ENCODE measurements around the gene LIPC.

LIPC gene

GRCh38 chr15:58407236-58407775 is 24.5 kb upstream of the LIPC start:
- Histone ChIP-seq H3K9ac (ENCODE audit: low read length) (peak overlapping the region; percentile 25; the same call in 1 of the 2 replicates), H3K9me3 (replicated peaks; ENCODE audit: insufficient read depth, low read length) (no peaks in the 10 kb centered on the region), H3K4me3 (ENCODE audit: low read length) (no peak overlapping the region), H3K79me2 (ENCODE audit: low read length) (no peaks in the 10 kb centered on the region), H3K36me3 (replicated peaks; ENCODE audit: insufficient read depth, low read length) (no peaks in the 10 kb centered on the region), H2AFZ (ENCODE audit: low read length) (peak overlapping the region; percentile 59), H4K20me1 (ENCODE audit: insufficient read depth, low read length) (no peaks in the 10 kb centered on the region), H3K9me2 (replicated peaks; ENCODE audit: insufficient read depth, low read length) (no peaks in the 10 kb centered on the region), H3F3A (ENCODE audit: insufficient read depth, low read length) (peaks cover 21% of the 10 kb centered on the region), H3K4me2 (ENCODE audit: low read depth, low read length) (peak overlapping the region; percentile 61), H3K27ac (ENCODE audit: low read length) (peak overlapping the region; percentile 64), H3K27me3 (replicated peaks; ENCODE audit: insufficient read depth, low read length) (no peaks in the 10 kb centered on the region), H3K4me1 (ENCODE audit: low read length) (peaks cover 22% of the 10 kb centered on the region)
- DNase-seq = peak; percentile 54
- TF ChIP-seq EZH2 (optimal IDR thresholded peaks at IDR 0.05; ENCODE audit: low read depth, low read length) (no peak), EZH2phosphoT487 (IDR thresholded peaks at IDR 0.05; ENCODE audit: low read length) (no peak)
- TF ChIP-seq, protein P1, sequence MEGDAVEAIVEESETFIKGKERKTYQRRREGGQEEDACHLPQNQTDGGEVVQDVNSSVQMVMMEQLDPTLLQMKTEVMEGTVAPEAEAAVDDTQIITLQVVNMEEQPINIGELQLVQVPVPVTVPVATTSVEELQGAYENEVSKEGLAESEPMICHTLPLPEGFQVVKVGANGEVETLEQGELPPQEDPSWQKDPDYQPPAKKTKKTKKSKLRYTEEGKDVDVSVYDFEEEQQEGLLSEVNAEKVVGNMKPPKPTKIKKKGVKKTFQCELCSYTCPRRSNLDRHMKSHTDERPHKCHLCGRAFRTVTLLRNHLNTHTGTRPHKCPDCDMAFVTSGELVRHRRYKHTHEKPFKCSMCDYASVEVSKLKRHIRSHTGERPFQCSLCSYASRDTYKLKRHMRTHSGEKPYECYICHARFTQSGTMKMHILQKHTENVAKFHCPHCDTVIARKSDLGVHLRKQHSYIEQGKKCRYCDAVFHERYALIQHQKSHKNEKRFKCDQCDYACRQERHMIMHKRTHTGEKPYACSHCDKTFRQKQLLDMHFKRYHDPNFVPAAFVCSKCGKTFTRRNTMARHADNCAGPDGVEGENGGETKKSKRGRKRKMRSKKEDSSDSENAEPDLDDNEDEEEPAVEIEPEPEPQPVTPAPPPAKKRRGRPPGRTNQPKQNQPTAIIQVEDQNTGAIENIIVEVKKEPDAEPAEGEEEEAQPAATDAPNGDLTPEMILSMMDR (IDR thresholded peaks at IDR 0.05; ENCODE audit: low read length) = no peak

- H2AFZ ChIP-seq (ENCODE audit: low read length) = peak overlapping the region; percentile 59
- no peak for DNase-seq
Measured at GRCh38 chr15:58407778-58408177, 24.0 kb upstream of the LIPC start.

DNA sequence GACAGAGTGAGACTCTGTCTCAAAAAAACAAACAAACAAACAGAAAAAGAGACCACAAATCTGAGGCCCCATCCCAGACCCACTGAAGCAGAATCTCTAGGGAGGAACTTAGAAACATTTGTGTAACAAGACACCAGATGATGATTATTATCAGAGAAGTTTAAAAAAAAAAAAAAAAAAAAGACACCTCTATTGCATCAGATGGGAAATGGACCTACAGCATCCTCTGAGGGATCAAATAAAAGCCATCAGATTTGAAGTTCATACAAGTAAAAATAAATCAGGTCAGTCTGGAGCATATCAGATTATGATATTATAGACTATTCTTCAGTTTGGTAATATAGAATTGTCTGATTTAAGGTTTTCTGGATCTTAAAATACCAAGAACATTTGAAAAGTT is 21.9 kb upstream of the LIPC start:
- H3K9ac ChIP-seq (ENCODE audit: low read length) = no peak overlapping the region
- no peak overlapping the region for H3K27ac ChIP-seq (ENCODE audit: low read length)
- H3K79me2 ChIP-seq (ENCODE audit: low read length) = no peaks in the 10 kb centered on the region
- H4K20me1 ChIP-seq (ENCODE audit: insufficient read depth, low read length) = no peaks in the 10 kb centered on the region
- H3K27me3 ChIP-seq (replicated peaks; ENCODE audit: insufficient read depth, low read length) = no peaks in the 10 kb centered on the region
- no peaks in the 10 kb centered on the region for H3K36me3 ChIP-seq (replicated peaks; ENCODE audit: insufficient read depth, low read length)
- no peak overlapping the region for H3K4me2 ChIP-seq (ENCODE audit: low read depth, low read length)
- peaks cover 21% of the 10 kb centered on the region for H3F3A ChIP-seq (ENCODE audit: insufficient read depth, low read length)
- TF ChIP-seq, protein P1 (IDR thresholded peaks at IDR 0.05; ENCODE audit: low read length) = no peak
- TF ChIP-seq EZH2phosphoT487 (IDR thresholded peaks at IDR 0.05; ENCODE audit: low read length) (no peak), EZH2 (optimal IDR thresholded peaks at IDR 0.05; ENCODE audit: low read depth, low read length) (no peak)
- no peak overlapping the region for H2AFZ ChIP-seq (ENCODE audit: low read length)
- no peaks in the 10 kb centered on the region for H3K9me2 ChIP-seq (replicated peaks; ENCODE audit: insufficient read depth, low read length)
- DNase-seq = no peak
- peaks cover 22% of the 10 kb centered on the region for H3K4me1 ChIP-seq (ENCODE audit: low read length)
- H3K4me3 ChIP-seq (ENCODE audit: low read length) = no peak overlapping the region
- no peaks in the 10 kb centered on the region for H3K9me3 ChIP-seq (replicated peaks; ENCODE audit: insufficient read depth, low read length)

More at GRCh38 chr15:58407778-58408177, 24.0 kb upstream of the LIPC start:
- Histone ChIP-seq H3K27ac (ENCODE audit: low read length) (peak overlapping the region; percentile 64; the same call in 1 of the 2 replicates), H3K9ac (ENCODE audit: low read length) (no peak overlapping the region; the same call in 1 of the 2 replicates), H3F3A (ENCODE audit: insufficient read depth, low read length) (peaks cover 21% of the 10 kb centered on the region), H3K9me3 (replicated peaks; ENCODE audit: insufficient read depth, low read length) (no peaks in the 10 kb centered on the region), H3K4me1 (ENCODE audit: low read length) (peaks cover 22% of the 10 kb centered on the region), H4K20me1 (ENCODE audit: insufficient read depth, low read length) (no peaks in the 10 kb centered on the region), H3K9me2 (replicated peaks; ENCODE audit: insufficient read depth, low read length) (no peaks in the 10 kb centered on the region), H3K4me2 (ENCODE audit: low read depth, low read length) (peak overlapping the region; percentile 61; the same call in 1 of the 2 replicates), H3K27me3 (replicated peaks; ENCODE audit: insufficient read depth, low read length) (no peaks in the 10 kb centered on the region), H3K36me3 (replicated peaks; ENCODE audit: insufficient read depth, low read length) (no peaks in the 10 kb centered on the region), H3K4me3 (ENCODE audit: low read length) (no peak overlapping the region), H3K79me2 (ENCODE audit: low read length) (no peaks in the 10 kb centered on the region)
- TF ChIP-seq EZH2 (optimal IDR thresholded peaks at IDR 0.05; ENCODE audit: low read depth, low read length) = no peak
- TF ChIP-seq, protein P1 (IDR thresholded peaks at IDR 0.05; ENCODE audit: low read length) = no peak
- TF ChIP-seq EZH2phosphoT487 (IDR thresholded peaks at IDR 0.05; ENCODE audit: low read length) = no peak
